Prostate gland (tissue), 2 donors: Measurements from ENCODE around the gene AMFR.

Experiments
- CTCF ChIP-seq, 4 experiments: fragments of 200-600 bp in 2 of 4; fragments of 450-650 bp in 2 of 4; sonication (generic) in 2 of 4; IDR thresholded peaks; 1 replicate in 3 of 4; 2 replicates in 1 of 4; pipeline ENCODE4 v1.5.1; 2016 to 2019; ENCODE audit warnings: antibody characterized with exemption in 4 of 4, mild to moderate bottlenecking in 2 of 4, moderate library complexity in 2 of 4
- POLR2A ChIP-seq: fragments of 450-650 bp; IDR thresholded peaks from one replicate; pipeline ENCODE4 v1.6.1; 2016; ENCODE audit warnings: antibody characterized with exemption, mild to moderate bottlenecking

GRCh38 chr16:56344518-56345405 lies 80.6 kb downstream of the AMFR start:
- TF ChIP-seq CTCF (IDR thresholded peaks at IDR 0.05): no peak
- no peak for TF ChIP-seq POLR2A
